NCI-H2227 treated with DMSO at 0.1 percent for 48 hours (cell line): ENCODE measurements around the gene SPATA31C2.
"Not testable (repeated sequence)": the region's sequence is repeated elsewhere in the genome, so short reads cannot be mapped to it uniquely, and the experiment has no call there.

Experiments used
- DNase-seq: peaks from one replicate; lab custom pipeline; 2025; lab: John Stamatoyannopoulos, UW

The SPATA31C2 gene

DNA sequence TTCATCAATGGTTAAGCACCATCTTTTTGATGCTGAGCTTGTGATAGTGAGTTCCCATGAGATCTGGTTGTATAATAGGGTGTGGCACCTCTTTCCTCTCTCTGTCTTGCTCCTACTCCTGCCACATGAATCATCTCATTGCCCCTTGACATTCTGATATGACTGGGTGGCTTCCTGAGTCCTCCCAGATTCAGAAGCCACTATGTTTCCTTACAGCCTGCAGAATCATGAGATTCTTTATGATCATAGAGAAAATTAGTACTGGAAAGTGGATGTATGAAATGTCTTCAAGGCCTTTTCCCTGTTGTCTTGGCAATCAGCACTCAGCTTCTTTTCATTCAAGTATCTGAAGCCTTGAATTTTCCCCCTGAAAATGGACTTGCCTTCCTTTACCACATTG, 14.9 kb downstream of the SPATA31C2 start:
- not testable (repeated sequence) for DNase-seq

- DNase-seq: not testable (repeated sequence)
Observed at GRCh38 chr9:88118121-88118520, 20.2 kb downstream of the SPATA31C2 start.

DNA sequence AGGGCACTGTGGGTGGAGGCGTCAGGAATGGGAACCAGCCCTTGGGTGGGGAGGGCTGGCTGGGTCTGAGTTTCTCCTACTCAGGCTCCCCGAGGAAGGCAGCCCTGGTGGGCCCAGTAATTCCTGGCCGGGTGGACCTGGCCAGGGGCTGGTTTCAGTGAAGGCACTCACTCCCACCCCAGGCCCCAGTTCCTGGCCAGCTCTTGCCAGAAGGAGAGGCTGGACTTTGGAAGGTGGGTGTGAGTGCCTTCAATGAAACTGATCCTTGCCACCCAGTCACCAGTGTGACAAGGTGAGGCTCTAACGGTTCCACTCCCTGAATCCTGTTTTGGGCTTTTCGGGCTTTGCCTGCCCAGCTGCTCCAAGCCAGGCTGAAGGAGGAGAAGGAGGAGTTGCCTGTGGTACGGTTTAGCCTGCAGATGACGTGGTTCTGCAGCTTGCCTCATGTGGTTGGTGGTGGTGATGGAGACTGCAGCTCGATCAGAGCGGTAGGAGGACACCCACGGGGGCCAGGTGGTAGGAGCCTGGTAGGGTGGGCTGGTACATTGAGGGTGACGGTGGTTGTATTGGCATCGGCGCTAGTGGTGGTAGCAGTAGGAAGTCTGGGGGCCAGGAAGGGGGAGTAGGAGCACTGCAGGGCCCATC, 23.2 kb downstream of the SPATA31C2 start:
- DNase-seq: not testable (repeated sequence)

- not testable (repeated sequence) for DNase-seq
Observed at GRCh38 chr9:88114283-88114967, 23.9 kb downstream of the SPATA31C2 start.

DNA sequence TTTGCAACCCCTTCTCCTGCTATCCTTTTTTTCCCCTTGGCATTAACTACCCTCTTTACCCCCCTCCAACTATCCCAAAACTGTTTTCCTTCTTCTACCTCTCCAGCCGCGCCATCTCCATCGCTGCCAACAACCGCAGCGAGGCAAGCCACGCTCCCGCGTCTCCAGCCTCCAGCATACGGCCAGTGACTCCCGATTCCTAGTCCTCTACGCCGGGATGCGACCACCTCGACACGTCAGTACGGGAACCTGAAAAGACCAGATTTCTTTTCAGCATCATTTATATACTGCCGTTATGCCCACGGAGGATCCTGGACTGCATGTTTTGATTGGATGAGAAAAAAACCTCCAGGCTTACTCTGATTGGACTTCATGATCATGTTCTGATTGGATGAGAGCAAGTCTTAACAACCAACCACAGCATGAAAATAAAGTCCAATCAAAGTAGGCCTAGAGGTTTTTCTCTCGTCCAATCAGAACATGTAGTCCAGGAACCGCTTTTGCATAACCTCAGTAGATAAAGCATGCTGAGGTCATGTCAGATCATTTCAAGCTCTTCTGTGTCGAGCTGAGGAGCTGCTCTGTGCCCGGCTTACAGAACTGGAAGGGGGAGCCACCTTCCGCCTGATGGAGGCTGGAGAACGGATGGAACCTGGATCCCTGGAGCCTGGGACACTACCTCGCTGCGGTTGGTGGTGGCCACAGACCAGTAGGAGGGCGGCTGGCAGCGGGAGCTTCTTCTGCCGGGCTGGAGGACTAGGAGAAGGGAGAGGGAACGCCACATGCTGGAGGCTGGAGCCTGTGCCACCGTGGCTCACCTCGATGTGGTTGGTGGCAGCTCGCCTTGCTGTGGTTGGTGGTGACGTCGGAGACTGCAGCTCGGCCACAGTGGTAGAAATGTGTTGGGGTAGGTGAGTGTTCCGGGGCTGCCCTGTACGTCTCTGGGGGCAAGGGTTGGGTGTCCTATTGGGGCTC, 24.8 kb downstream of the SPATA31C2 start:
- DNase-seq: peak; percentile 87

- DNase-seq: no peak
Observed at GRCh38 chr9:88110026-88110425, 28.2 kb downstream of the SPATA31C2 start.

DNA sequence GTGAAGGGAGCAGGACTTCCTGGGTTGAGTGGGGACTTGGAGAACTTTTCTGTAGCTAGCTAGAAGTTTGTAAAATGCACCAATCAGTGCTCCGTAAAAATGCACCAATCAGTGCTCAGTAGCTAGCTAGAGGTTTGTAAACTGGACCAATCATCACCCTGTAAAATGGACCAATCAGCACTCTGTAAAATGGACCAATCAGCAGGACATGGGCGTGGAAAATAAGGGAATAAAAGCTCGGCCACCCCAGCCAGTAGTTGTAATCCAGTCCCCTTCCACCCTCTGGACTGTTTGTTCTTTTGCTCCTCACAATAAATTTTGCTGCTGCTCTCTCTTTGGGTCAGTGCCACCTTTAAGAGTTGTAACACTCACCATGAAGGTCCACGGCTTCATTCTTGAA, 29.5 kb downstream of the SPATA31C2 start:
- DNase-seq: no peak

- no peak for DNase-seq
Observed at GRCh38 chr9:88106492-88106891, 31.8 kb downstream of the SPATA31C2 start.

- peak; percentile 5 for DNase-seq
Observed at GRCh38 chr9:88092797-88093331, 45.4 kb downstream of the SPATA31C2 start.

DNA sequence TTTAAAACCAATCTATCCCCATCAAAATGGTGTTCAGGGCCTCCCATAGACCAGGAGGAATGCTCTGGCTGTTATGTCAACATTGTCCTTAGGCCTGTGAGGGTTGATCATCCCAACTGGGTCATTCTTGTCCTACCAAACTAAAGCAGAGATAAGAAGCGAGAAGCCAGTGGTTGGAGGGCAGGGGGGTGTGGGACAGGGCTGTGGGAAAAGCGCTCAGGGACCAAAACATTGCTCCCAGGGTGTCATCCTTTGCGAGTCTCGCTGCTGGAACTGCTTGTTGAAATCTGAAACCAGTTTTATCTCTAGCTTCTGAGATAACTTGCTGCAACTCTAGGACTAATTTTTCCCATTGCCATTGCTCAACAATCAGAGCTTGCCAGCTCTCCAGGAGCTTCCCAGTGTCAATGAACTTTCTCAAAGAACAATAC, 48.1 kb downstream of the SPATA31C2 start:
- DNase-seq: no peak

DNA sequence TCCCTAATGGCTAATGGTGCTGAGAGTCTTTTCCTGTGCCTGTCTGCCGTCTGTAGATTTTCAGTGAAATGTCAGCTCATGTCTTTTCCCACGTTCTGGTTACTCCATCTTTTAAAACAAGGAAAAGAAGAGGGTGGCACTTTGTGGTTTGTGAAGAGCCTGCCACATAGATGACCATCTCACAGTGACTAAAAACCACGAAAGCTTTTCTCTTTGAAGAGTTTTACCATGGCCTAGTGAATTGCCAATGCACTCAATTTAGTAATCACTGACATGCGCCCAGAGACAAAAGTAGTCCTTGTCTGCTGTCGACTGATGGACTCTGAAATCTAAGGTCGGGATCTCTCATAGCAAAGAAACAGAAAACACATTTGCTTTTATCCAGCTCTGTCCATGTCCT, 50.4 kb downstream of the SPATA31C2 start:
- DNase-seq: no peak

DNA sequence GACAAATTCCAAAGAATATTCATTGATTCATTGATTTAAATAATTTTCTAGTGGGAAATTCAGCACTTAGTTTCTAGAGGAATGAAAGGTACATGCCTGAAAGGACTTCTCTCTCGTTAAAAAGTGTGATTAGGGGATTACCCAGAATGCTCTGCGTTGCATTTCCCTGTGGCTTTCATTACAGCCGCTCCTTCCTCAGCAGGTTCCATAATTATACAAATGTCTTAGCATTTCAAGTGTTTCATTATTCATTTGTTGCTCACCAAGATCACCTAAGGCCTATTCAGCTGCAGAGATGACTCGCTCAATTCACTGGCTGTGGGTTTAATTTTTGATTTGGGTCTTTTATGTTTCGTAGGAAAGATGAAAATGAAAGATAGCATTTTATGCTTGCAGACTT, 52.8 kb downstream of the SPATA31C2 start:
- DNase-seq: no peak

- no peak for DNase-seq
Observed at GRCh38 chr9:88084357-88085183, 53.7 kb downstream of the SPATA31C2 start.
